Measurements from ENCODE around the gene TRIM24. TPM values are rescaled to one million over a fixed set of nuclear protein-coding genes. Genes with fewer than 3 reads are reported as not detected.

The TRIM24 gene
- total RNA-seq, 1 donor from 2014 or later: 23.9 TPM

DNA sequence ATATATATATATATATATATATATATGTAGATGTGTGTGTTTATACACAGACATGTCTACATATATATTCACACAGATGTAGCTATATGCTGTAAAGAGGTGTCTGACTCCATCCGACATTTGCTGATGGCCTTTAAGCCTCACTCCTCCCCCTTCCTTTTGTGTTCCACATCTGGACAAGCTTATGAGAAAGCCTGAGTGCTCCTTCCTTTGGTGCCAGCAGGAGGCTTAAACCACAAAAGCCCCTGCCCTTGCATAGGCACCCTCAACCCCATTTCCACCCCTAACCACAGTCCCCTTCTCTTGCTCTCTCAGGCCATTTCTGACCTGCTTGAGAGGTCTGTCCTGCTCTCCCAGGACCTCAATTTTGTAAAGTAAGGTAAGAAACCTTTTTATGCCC, 142.4 kb downstream of the TRIM24 start:
- no peaks in the 10 kb centered on the region for H3K9me3 ChIP-seq
- H3K4me1 ChIP-seq: no peaks in the 10 kb centered on the region
- intact Hi-C loops (cut with DNase I): no loop called here
- H3K27me3 ChIP-seq: no peaks in the 10 kb centered on the region
- H3K27ac ChIP-seq: no peak overlapping the region
- no peak for DNase-seq
- TF ChIP-seq, protein P1, sequence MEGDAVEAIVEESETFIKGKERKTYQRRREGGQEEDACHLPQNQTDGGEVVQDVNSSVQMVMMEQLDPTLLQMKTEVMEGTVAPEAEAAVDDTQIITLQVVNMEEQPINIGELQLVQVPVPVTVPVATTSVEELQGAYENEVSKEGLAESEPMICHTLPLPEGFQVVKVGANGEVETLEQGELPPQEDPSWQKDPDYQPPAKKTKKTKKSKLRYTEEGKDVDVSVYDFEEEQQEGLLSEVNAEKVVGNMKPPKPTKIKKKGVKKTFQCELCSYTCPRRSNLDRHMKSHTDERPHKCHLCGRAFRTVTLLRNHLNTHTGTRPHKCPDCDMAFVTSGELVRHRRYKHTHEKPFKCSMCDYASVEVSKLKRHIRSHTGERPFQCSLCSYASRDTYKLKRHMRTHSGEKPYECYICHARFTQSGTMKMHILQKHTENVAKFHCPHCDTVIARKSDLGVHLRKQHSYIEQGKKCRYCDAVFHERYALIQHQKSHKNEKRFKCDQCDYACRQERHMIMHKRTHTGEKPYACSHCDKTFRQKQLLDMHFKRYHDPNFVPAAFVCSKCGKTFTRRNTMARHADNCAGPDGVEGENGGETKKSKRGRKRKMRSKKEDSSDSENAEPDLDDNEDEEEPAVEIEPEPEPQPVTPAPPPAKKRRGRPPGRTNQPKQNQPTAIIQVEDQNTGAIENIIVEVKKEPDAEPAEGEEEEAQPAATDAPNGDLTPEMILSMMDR (IDR thresholded peaks at IDR 0.05): no peak
- no peaks in the 10 kb centered on the region for H3K36me3 ChIP-seq
- no peak overlapping the region for H3K4me3 ChIP-seq
- ATAC-seq: no peak

DNA sequence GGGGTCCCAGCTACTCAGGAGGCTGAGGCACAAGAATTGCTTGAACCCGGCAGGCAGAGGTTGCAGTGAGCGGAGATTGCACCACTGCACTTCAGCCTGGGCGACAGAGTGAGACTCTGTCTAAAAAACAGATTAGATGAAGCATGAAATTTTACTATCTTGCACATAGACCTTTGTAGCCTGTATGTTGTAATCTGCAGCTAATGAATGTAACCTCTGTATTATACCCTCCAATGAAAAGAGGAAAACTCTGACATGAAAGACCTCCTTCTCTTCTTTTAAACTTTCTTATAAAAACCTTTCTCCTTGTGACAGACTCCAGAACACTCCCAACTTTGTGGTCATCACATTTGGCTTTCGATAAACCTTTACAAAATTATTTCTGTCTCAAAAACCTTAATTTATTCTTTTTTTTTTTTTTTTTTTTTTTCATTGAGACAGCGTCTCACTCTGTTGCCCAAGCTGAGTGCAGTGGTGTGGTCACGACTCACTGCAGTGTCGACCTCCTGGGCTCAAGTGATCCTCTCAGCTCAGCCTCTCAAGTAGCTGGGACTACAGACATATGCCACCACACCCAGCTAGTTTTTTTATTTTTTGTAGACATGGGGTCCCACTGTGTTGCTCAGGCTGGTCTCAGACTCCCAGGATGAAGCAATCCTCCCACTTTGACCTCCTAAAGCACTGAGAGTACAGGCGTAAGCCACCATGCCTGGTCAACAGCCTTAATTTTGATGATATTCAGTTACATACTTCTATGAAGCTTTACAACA, 143.7 kb downstream of the TRIM24 start:
- TF ChIP-seq, protein P1 (IDR thresholded peaks at IDR 0.05): no peak
- DNase-seq: no peak
- no peaks in the 10 kb centered on the region for H3K36me3 ChIP-seq
- H3K9me3 ChIP-seq: no peaks in the 10 kb centered on the region
- no peak overlapping the region for H3K27ac ChIP-seq
- H3K4me3 ChIP-seq: no peak overlapping the region
- no peak for ATAC-seq
- H3K4me1 ChIP-seq: no peaks in the 10 kb centered on the region
- intact Hi-C loops (cut with DNase I): no loop called here
- H3K27me3 ChIP-seq: no peaks in the 10 kb centered on the region

DNA sequence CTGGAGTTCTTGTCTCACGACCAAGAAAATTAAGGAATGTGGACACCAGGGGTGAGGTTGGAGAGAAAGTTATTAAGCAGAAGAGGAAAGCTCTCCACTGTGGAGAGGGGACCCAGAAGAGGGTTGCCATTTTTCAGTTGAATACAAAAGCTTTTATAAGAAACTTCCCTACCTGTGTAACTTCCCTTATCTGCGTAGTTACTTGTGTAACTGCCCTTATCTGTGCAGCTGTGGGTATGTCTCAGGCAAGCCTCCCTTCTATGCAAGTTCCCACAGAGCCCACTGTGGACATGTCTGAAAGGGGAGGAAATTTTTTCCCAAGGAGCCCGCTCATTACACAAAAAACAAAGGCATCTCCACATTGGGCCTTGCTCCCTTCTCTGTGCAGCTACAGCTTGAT, 146.2 kb downstream of the TRIM24 start:
- H3K9me3 ChIP-seq: no peaks in the 10 kb centered on the region
- no peaks in the 10 kb centered on the region for H3K36me3 ChIP-seq
- H3K4me3 ChIP-seq: no peak overlapping the region
- TF ChIP-seq, protein P1 (IDR thresholded peaks at IDR 0.05): no peak
- no peak for ATAC-seq
- intact Hi-C loops (cut with DNase I): no loop called here
- H3K4me1 ChIP-seq: no peaks in the 10 kb centered on the region
- no peak overlapping the region for H3K27ac ChIP-seq
- no peak for DNase-seq
- H3K27me3 ChIP-seq: no peaks in the 10 kb centered on the region

DNA sequence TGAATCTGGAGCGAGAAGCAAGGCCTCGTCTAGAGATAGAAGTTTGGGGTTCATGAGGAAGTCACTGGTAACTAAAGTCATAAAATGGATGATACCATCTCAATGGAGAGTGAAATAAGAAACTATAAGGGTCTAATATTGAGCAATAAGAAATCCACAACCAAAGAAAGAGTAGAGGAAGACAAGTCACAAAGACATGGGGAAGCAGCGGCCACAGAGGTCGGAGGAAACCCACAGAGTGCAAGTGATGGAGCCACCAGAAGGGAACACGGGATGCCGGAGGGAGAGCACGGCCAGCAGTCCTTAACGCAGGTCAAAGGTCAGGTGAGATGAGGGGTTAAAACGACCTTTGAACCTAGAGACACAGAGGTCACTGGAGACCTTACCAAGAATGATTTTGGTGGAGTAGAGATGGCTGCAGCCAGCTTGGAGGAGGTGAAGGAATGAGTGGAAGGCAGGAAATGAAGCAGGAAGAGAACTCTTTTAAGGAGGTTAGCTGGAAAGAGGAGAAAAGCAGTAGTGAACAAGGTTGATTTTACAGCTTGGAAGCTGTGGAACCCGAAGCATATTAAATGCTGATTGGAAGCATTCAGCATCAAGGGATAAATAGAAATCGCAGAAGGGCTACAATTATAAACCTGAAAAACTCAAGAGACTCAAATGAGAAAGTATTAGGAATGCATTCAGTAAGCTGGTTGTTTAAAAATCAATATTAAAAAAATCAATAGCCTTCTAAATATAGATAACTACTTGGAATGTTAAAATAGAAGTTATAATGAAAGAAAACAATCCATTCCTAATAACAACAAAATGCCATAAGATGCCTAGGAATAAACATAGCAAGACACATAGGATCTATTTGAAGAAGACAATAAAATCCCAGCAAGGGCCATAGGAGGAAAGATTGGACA, 147.4 kb downstream of the TRIM24 start:
- Histone ChIP-seq H3K4me1 (no peaks in the 10 kb centered on the region), H3K9me3 (no peaks in the 10 kb centered on the region), H3K27me3 (no peaks in the 10 kb centered on the region), H3K4me3 (no peak overlapping the region), H3K36me3 (no peaks in the 10 kb centered on the region), H3K27ac (no peak overlapping the region)
- no peak for DNase-seq
- intact Hi-C loops (cut with DNase I): no loop called here
- no peak for ATAC-seq
- TF ChIP-seq, protein P1 (IDR thresholded peaks at IDR 0.05): no peak

DNA sequence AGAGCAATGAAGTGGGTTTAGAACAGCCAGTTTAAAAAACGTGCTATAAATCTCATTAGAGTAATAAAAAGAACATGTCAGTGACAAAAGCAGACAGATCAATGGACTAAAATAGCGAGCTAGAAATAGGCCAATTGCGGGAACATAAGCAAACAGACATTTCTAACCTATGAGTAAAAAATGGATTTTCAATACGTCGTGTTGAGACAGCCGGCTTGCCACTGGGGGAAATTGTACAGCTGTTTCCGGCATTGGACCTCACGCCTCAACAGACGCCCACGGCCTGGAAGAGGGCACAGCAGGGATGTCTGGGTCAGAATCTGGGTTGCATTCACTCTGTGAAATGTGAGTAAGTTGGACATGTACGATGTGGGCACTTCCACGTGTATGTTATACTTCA, 148.2 kb downstream of the TRIM24 start:
- Histone ChIP-seq H3K36me3 (no peaks in the 10 kb centered on the region), H3K4me3 (no peak overlapping the region), H3K27ac (no peak overlapping the region), H3K4me1 (no peaks in the 10 kb centered on the region), H3K27me3 (no peaks in the 10 kb centered on the region), H3K9me3 (no peaks in the 10 kb centered on the region)
- ATAC-seq (peak; percentile 21), DNase-seq (no peak)
- intact Hi-C loops (cut with DNase I): no loop called here
- TF ChIP-seq, protein P1 (IDR thresholded peaks at IDR 0.05): no peak
